Anterior cingulate cortex (tissue), 58 donors: ENCODE results near the gene MIDN.

Experiments
- DNase-seq, 58 donors: peaks; one replicate each; lab custom pipeline; 2025; lab: John Stamatoyannopoulos, UW

Gene MIDN

DNA sequence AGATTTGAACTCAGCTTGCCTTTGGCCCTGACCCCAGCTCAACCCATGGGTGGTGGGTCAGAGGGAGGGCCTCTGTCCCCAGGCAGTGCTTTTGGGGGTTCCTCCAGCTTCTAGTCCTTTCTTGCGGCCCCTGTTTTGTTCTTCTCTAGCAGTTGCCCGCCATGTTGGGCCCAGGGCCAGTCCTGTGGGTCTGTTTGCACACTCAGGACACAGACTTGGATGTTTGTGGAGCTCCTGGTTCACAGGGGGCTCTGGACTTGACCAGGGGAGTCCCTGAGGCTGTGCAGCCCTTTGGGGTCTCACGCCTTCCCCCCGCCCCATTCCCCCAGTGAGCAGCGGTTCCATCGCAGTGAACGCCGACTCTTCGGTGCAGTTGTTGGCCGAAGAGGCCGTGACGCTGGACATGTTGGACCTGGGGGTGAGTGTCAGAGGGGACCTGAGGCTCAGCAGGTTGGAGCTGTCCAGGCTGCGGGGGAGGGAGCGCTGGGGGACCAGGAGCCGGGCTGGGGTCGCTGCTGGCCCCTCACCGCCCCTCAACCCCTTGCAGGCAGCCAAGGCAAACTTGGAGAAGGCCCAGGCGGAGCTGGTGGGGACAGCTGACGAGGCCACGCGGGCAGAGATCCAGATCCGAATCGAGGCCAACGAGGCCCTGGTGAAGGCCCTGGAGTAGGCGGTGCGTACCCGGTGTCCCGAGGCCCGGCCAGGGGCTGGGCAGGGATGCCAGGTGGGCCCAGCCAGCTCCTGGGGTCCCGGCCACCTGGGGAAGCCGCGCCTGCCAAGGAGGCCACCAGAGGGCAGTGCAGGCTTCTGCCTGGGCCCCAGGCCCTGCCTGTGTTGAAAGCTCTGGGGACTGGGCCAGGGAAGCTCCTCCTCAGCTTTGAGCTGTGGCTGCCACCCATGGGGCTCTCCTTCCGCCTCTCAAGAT is 4.4 kb upstream of the MIDN start:
- DNase-seq: peak in 57 of 58 donors; percentile 34 to 92 (median 78)

DNA sequence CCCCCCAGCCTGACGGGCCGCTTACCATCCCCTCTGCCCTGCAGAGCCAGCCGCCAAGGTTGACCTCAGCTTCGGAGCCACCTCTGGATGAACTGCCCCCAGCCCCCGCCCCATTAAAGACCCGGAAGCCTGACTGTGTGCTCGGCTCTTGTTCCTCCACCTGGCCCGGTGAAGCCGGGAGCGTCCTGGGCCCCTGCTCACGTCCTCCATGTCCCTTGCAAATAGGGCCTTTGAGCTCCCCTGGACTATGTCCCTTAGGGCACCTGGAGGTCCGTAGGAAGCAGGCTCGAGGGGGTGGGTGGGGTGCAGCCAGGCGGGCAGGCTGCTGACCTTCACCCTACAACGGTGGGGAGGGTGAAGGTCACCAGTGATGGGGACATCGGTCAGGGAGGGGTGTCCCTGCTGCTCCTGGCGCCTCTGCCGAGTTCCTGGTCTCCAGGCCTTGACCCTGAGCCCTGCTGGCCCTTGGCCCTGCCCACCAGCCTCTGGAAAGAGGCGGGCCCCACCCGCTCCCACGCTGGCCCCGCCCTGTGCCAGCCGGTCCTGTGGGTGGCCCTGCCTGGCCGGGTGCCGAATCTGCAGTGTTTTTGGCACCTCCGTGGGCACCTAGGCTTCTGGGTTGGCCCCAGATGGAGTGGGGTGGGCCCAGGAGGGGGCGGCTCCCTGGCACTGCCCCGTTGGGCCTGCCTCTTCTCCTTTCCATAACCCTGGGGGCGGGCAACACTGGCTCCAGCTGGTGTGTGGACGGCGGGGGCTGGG is 3.5 kb upstream of the MIDN start:
- DNase-seq: peak in 24 of 58 donors; percentile 15 to 64 (median 38)

DNA sequence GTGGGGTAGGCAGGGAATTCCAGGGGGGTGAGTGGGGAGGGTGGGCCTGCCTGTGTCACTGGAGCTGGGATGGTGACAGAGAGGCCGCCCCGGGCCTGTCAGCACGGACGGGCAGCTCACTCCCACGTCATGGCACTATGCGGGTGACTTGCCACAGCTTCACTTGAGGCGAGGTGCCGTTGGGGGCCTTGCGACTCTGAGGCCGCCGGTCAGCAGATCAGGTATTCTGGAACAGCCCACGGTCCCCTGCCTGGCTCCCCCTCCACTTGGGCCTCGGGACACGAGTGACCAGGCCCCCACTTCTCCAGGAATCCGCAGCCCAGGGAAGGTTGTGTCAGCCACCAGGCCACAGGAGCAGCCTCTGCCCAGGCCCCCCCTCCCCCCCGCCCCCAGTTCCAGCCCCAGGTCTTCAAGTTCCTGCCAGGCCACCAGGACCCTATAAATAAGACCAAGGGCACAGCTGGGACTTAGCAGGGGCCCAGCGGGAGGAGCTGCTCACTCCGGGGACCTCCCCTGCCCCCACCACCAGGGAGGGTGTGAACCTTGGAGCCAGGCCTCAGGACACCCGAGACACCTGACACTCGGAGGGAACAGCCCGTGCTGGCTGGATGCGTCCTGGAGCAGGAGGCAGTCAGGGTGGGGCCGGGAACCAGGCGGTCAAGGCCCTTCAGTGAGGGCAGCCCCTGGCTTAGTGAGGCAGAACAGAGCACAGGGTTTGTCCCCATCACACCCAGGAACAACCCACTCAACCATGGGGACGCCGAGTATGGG is 2.7 kb upstream of the MIDN start:
- DNase-seq: no peak

DNA sequence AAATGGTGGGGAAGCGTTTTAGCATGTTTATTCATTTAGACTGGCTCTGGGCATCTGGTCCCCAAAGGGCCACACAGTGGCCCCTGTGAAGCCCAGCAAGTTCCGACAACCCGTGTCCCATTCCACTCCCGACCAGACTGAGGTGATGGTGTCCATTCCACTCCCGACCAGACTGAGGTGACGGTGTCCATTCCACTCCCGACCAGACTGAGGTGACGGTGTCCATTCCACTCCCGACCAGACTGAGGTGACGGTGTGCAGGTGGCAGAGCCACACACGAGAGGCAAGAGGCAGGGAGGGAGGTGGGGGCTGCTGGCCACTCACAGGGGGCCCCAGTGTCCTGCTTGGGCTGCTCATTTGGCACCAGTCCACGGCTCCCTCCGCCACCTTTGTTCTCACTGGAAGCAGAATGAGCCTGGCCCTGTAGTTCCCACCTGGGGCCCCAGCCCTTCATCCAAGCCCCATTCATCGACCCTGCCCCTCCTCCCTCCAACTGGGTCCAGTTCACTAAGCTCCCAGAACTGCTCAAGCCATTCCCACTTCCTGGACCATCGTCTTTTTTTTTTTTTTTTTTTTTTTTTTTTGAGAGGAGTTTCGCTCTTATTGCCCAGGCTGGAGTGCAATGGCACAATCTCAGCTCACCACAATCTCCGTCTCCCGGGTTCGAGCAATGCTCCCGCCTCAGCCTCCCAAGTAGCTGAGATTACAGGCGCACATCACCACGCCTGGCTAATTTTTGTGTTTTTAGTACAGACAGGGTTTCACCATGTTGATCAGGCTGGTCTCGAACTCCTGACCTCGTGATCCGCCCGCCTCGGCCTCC is 1.9 kb upstream of the MIDN start:
- DNase-seq: peak in 2 of 58 donors; percentile 11 to 25

DNA sequence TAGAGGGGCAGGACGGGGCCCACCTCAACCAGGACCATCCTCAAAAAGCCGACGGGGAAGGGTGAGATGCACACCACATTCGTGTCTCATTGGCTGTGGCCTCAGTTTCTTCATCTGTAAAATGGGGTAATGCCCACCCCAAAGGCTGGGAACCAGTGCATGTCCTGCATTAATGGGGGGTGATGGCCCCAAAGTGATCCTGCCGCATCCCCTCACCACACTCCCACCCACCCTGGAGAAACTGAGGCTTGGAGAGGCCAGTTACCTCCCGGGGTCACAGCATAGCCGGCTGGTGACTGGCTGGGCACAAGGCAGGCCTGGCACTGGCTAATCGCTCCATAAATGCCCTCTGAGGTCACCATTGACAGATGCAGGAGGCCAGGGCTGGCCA is 640 bp upstream of the MIDN start:
- DNase-seq: no peak

DNA sequence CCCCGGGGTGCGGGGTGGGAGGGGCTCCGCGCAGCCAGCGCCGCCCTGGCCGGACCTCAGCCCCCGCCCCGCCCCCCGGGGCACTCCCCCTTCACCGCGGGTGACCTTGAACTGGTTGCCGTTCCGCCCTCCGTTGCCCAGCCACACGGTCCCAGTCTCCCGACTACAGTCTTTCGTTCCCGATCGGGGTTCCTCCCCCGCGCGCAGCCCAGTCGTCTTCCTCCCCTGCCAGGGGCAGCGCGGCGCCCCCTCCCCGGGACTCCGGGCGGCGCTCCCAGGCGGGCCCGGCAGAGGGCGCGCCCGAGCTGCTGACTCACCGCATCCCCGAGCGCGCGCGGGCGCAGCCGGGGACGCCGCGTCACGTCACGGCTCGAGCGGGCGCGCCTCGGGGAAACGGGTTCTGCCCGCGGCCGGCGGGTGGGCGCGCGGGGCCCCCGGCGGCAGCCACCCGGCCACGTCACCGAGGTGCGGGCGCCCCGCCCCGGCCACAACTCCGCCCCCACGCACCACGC is 459 bp downstream of the MIDN start:
- DNase-seq: peak in 52 of 58 donors; percentile 39 to 91 (median 76)

DNA sequence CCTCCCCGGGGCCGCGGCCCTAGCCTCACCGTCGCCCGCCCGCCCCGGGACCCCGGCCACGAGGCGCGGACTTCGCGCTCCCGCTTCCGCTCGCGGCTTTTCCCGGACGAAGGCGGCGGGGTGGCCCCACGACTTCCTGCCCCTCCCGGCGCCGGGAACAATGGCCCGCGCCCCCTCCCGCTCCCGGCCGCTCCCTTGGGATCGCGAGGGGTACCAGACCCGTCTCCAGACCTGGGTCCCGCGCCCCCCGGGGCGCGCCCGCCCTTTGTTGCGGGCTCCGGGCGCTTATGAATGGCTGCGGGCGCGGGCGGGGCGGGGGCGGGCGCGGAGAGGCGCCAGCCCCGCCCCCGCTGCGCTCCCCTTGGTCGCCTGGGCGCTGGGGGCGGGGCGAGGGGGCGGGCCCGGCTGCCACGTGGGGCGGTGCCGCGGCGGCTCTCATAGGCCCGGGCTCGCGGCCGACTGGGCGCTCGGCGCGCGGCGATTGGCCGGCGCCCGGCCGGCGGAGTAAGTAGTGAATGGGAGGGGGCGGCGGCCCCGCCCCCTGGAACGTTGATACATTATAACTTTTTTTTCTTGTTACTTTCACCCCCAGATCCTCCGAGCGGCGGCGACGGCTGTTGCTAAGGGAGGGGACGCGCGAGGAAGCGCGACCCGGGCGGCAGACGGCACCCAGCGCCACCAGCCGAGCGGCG is 1.1 kb downstream of the MIDN start:
- peak; percentile 41 to 95 (median 89) for DNase-seq

DNA sequence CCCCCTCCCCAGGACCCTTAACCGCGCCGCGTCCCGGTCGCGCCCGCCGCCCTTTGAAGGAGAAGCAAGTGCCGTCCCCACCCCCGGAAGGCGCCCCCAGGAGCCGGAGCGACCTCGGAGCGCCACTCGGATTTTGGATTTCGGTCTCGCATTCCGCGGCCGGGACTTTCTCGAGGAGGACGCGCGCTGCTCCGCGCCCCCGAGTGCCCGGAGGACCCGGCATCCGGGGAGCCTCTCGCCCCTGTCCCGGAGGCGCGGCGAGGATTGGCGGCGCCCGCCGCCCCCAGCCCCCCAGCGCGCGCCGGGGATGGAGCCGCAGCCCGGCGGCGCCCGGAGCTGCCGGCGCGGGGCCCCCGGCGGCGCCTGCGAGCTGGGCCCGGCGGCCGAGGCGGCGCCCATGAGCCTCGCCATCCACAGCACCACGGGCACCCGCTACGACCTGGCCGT is 1.6 kb downstream of the MIDN start:
- no peak for DNase-seq

DNA sequence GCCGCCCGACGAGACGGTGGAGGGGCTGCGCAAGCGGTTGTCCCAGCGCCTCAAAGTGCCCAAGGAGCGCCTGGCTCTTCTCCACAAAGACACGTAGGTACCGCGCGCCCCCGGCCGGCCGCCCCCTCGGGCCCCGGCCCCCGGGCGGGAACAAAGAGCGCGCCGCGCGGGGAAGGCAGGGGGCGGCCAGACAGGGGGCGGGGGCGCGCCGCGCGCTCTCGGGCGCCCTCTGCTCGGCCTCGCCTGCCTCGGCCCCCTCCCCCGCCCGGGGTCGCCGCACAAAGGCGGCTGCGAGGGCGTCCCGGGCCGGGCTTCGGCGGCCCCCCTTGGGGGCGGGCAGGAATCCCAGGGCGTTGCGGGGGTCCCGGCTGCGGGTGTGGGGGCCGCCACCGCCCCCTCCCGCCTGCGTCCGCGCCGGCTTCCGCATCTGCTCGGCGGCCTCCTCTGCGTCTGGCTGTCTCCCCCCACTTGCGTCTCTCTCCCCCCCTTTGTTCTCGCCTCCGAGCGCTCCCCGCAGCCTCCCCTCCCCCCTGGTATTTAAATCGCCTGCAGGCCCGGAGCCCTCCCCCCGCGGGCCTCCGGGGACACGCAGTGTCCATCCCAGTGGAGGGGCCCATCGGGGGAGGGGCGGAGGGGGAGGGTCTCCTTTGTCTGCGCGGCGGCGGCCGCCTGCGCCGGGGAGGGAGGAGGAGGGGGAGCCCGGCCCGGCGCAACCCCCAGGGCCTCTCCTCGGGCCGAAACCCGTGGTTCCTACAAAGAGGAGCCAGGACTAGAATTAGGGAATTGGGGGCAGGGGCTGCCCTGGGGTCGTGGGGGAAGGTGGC is 2.3 kb downstream of the MIDN start:
- DNase-seq: peak in 46 of 58 donors; percentile 11 to 76 (median 56)

DNA sequence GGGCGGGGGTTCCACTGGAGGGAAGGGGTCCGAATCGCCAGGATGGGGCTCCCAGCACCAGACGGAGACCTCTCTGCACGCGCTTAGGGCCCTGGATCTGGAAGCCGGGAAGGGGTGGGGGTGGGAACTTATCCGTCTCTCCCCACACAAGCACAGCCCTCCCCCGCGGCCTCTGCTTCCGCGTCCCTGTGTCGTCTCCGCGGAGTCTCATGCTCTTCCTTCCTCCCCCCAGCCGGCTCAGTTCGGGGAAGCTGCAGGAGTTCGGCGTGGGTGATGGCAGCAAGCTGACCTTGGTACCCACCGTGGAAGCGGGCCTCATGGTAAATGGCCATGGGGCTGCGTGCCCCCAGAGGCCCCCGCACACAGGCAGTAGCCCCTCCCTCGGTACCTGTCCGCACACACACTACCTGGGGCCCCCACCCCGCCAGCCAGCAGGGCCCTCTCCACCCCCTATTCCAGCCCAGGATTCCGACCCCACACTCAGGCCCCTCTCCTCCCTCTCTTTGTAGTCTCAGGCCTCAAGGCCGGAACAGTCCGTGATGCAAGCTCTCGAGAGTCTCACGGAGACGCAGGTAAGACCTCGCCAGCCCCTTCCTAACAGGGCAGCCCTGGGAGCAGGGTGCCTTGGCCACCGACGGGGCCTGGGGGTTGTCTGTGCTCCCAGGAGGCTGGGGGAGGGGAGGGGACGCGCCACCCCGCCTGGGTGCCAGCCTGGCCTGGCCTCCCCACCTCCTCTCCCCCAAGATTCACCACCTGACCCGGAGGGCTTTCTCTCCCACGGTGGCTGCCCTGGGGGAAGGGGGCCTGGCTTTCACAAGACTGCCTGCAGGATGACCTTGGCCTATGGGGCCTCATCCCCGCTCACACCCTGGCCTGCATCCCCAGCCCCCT is 3.2 kb downstream of the MIDN start:
- peak in 50 of 58 donors; percentile 24 to 80 (median 58) for DNase-seq

DNA sequence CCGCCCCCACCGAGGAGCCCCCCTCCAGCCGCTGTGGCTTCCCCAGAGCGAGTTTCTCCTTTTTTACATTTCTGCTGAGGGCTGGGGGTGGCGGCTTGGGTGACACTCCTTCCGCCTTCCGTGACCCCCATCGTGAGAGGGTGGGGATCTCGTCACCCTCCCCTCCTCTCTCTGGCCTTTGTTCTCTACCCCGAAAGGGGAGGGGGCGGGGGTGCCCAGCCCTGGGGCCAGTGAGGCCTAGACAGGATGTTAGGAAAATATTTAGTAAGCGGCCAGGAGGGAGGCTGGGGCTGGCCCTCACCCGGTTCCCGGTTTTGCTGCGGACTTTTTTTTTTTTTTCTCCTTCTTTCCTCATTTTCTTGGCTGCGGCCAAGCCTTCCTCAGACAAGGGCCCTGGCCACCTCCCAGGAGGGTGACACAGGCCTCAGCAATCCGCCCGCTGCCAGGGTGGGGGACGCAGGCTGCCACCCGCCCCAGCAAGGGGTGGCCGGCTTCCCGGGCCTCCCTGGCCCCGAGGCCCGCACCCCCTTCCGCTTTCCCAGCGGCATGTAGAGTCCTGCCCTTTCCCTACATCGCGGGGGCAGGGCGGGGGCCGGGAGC is 3.9 kb downstream of the MIDN start:
- peak in 54 of 58 donors; percentile 56 to 98 (median 85) for DNase-seq

DNA sequence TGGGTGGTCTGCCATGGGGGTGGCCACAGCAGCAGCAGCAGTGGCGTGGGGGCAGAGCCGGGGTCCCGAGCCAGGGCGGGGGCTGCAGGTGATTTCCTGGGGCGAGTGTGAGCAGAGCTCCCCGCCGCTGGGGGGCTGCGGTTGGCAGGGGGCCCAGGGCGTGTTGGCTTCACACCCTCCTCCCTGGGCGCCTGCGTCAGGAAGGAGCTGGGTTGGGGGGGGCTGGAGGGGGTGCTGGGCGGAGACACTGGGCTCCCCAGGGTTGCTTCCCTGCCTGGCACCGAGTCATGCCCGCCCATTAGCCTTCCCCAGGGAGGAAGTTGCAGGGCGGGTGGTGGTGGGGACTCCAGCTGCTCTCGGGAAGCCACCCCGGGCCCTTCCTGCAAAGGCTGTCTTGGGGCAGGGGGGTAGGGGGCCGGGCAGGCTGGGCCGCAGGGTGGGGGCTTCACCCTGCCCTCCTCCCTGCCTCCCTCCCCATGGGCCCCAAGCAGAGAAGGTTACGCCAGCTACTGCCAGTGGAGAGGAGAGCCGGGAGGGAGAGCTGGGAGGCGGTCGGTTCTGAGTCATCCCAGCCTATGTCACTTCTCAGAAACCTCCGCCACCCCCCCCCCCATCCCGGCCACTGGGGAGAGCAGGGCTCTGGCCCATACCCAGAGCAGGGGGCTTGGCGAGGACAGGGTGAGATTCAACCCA is 4.6 kb downstream of the MIDN start:
- peak in 57 of 58 donors; percentile 52 to 98 (median 88) for DNase-seq

DNA sequence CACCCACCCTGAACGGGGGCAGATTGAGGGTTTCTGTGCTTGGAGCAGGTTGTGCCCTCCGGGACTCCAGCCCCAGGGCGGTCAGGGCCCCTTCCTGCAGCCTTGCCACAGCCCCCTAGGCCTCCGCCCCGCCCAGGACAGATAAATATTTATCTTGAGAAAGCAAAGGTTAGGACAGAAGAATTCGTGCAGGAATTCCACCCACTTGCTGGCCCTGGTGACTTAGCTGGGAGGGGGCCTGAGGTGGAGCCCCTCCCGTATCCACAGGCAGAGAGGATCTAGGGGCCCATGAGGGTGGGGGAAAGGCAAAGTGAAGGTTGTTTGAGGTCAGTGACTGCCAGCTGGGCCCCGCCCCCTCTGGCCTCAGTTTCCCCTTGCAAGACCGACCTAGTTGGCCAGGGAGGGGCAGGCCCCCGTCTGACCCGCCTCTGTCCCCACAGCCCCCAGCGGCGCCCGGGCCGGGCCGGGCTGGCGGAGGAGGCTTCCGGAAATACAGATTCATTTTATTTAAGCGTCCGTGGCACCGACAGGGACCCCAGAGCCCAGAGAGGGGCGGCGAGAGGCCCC is 5.2 kb downstream of the MIDN start:
- DNase-seq: no peak

DNA sequence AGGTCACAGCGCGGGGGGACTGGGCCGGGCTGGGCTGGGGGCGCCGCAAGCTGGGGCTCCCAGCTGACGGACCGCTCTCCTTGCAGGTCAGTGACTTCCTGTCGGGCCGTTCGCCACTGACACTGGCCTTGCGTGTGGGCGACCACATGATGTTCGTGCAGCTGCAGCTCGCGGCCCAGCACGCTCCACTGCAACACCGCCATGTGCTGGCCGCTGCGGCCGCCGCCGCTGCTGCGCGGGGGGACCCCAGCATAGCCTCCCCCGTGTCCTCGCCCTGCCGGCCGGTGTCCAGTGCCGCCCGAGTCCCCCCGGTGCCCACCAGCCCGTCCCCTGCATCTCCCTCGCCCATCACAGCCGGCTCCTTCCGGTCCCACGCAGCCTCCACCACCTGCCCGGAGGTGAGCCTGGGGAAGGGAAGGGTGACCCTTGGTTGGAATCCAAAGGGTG is 5.7 kb downstream of the MIDN start:
- DNase-seq: peak in 34 of 58 donors; percentile 9 to 81 (median 53)

DNA sequence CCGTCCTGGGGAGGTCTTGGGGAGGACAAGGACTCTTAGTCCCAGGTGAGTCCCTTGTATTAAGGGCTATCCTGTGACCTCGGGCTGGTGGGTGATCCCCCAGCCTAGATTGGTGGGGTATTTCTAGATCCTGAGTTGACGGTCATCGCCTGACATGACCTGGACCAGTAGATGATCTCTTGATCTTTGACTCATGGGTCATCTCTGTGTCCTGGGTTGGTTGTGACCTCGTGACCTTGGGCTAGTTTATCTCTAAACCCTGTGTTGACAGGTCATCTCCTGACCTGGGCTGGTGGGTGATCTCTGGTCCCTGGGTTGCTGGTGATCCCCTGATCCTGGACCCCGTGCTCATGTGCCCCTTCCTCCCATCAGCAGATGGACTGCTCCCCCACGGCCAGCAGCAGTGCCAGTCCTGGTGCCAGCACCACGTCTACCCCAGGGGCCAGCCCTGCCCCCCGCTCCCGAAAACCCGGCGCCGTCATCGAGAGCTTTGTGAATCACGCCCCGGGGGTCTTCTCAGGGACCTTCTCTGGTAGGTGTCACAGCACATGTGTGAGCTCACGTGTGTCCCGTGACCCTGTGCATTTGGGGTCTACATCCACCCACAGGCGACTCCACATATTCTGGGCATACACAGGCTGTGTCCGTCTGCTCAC is 6.3 kb downstream of the MIDN start:
- no peak for DNase-seq
